Effector memory CD4-positive, alpha-beta T cell (primary cell): ENCODE results near the gene CEP83.
"Not testable (repeated sequence)": the region's sequence is repeated elsewhere in the genome, so short reads cannot be mapped to it uniquely, and the experiment has no call there.

ENCODE experiments used
- DNase-seq, 3 donors: peaks; one replicate each; pipeline ENCODE4 v3.0.0-alpha.2; 2020
- H3K27ac ChIP-seq: 2 replicates; pipeline ENCODE4 v1.7.0; 2013; ENCODE audit warnings: mild to moderate bottlenecking, low read length, moderate library complexity; ENCODE audit not compliant: insufficient read depth, poor library complexity, severe bottlenecking
- H3K27me3 ChIP-seq: replicated peaks from 2 replicates; pipeline ENCODE4 v1.7.0; 2013; ENCODE audit warnings: mild to moderate bottlenecking, low read length; ENCODE audit not compliant: insufficient read depth, control insufficient read depth, poor library complexity, severe bottlenecking
- H3K36me3 ChIP-seq: 2 replicates; pipeline ENCODE4 v1.7.0; 2013; ENCODE audit warnings: mild to moderate bottlenecking, low read length, moderate library complexity; ENCODE audit not compliant: control insufficient read depth, insufficient read depth
- H3K4me1 ChIP-seq: 2 replicates; pipeline ENCODE4 v1.7.0; 2013; ENCODE audit warnings: low read length, mild to moderate bottlenecking; ENCODE audit not compliant: control insufficient read depth, insufficient read depth, poor library complexity, severe bottlenecking
- H3K4me3 ChIP-seq: 2 replicates; pipeline ENCODE4 v1.7.0; 2013; ENCODE audit warnings: low read length, low read depth, mild to moderate bottlenecking; ENCODE audit not compliant: insufficient read depth, poor library complexity, severe bottlenecking
- H3K9me3 ChIP-seq: 2 replicates; pipeline ENCODE4 v1.7.0; 2013; ENCODE audit warnings: mild to moderate bottlenecking, low read length, moderate library complexity; ENCODE audit not compliant: control insufficient read depth

The CEP83 gene

GRCh38 chr12:94320109-94320508 lies 139.6 kb downstream of the CEP83 start:
- Histone ChIP-seq H3K27me3 (no peaks in the 10 kb centered on the region), H3K27ac (no peak overlapping the region), H3K9me3 (peaks cover 10% of the 10 kb centered on the region), H3K4me3 (no peak overlapping the region), H3K4me1 (no peaks in the 10 kb centered on the region), H3K36me3 (no peaks in the 10 kb centered on the region)
- no peak for DNase-seq

DNA sequence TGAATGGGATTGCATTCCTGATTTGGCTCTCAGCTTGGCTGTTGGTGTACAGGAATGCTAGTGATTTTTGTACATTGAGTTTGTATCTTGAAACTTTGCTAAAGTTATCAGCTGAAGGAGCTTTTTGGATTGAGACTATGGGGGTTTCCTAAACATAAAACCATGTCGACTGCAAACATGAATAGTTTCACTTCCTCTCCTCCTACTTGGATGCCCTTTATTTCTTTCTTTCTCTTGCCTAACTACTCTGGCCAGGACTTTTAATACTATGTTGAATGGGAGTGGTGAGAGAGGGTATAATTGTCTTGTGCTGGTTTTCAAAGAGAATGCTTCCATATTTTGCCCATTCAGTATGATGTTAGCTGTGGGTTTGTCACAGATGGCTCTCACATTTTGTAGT lies 141.5 kb downstream of the CEP83 start:
- H3K4me1 ChIP-seq, result no peaks in the 10 kb centered on the region
- no peaks in the 10 kb centered on the region for H3K36me3 ChIP-seq
- no peak overlapping the region for H3K4me3 ChIP-seq
- no peaks in the 10 kb centered on the region for H3K27me3 ChIP-seq
- peaks cover 10% of the 10 kb centered on the region for H3K9me3 ChIP-seq
- no peak overlapping the region for H3K27ac ChIP-seq
- no peak for DNase-seq

GRCh38 chr12:94316600-94316999 lies 143.1 kb downstream of the CEP83 start:
- H3K27me3 ChIP-seq, H3K36me3 ChIP-seq, H3K27ac ChIP-seq, DNase-seq, H3K4me3 ChIP-seq, H3K9me3 ChIP-seq, H3K4me1 ChIP-seq: not testable (repeated sequence)

GRCh38 chr12:94312378-94312777 lies 147.3 kb downstream of the CEP83 start:
- Histone ChIP-seq H3K27ac (no peak overlapping the region), H3K36me3 (no peaks in the 10 kb centered on the region), H3K4me3 (no peak overlapping the region), H3K27me3 (no peaks in the 10 kb centered on the region), H3K9me3 (no peaks in the 10 kb centered on the region), H3K4me1 (no peaks in the 10 kb centered on the region)
- no peak for DNase-seq

- H3K36me3 ChIP-seq, result peaks cover 5% of the 10 kb centered on the region
- H3K27me3 ChIP-seq, result no peaks in the 10 kb centered on the region
- no peak overlapping the region for H3K27ac ChIP-seq
- H3K4me3 ChIP-seq, result no peak overlapping the region
- H3K9me3 ChIP-seq, result no peaks in the 10 kb centered on the region
- DNase-seq, result no peak
- no peaks in the 10 kb centered on the region for H3K4me1 ChIP-seq
These were observed 150.3 kb downstream of the CEP83 start for GRCh38 chr12:94309373-94309772.

GRCh38 chr12:94308612-94309011 lies 151.1 kb downstream of the CEP83 start:
- no peaks in the 10 kb centered on the region for H3K27me3 ChIP-seq
- no peak overlapping the region for H3K27ac ChIP-seq
- DNase-seq, result no peak
- H3K4me1 ChIP-seq, result no peaks in the 10 kb centered on the region
- no peak overlapping the region for H3K4me3 ChIP-seq
- H3K9me3 ChIP-seq, result no peaks in the 10 kb centered on the region
- peaks cover 9% of the 10 kb centered on the region for H3K36me3 ChIP-seq

DNA sequence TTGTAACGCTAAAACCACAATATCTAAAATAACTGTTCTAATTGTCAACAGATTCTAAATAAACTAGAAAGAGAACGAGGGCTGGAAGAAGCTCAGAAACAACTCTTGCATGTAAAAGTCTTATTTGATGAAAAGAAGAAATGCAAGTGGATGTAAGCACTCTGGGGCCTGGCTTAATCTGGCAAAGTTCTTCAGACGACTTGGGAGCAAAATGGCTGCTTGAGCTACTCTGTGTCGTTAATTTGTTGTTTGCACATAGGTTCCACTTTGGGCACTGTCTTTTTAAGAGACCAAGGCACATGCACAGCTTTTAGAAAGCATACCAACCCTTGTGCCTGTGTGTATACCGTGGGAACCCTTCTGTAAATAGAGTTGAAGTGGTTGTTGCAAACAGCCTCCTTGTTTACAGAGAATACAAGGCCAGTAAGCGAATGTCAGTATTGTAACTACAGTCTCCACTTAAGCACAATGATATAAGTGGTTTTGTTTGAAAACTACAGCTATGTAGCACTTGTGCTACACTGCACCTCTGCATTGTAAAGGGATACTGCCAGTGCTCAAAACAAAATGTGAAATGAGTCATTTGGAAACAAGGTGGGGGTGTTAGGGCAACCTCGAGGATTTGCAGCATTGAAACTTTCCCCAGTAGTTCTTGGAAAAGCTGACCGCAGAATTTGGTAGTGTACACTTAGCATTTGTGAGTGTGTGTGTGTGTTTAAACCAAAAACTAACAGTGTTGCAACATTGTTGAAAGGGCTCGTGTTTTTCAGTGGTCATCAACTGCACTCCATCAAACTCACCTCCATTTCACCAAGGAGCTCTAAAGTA lies 154.3 kb downstream of the CEP83 start:
- H3K9me3 ChIP-seq, result no peaks in the 10 kb centered on the region
- no peak for DNase-seq
- H3K36me3 ChIP-seq, result peaks cover 33% of the 10 kb centered on the region
- H3K27me3 ChIP-seq, result no peaks in the 10 kb centered on the region
- H3K27ac ChIP-seq, result no peak overlapping the region
- no peaks in the 10 kb centered on the region for H3K4me1 ChIP-seq
- H3K4me3 ChIP-seq, result no peak overlapping the region

DNA sequence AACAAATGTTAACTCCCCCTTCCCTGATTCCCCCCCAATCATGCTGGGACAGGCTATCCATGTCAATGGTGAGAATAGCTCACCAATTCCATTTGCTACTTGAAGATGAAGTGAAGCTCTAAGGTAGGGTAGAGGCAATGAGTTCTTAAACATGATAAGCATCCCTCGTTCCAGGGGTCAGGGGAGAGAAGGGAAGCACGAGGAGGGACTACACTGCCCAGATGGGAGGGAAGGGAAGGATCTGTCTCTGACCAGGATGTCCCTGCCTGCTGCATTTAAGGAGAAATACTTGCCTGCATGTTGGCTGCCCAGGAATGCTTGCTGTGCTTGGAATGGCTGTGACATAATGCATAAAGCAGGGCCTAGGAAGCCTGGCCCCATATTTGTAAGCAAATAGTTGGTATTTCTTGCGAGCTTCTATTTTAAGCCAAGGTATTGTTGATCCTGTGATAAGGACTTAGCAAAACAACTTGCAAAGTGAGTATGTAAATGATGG lies 155.1 kb downstream of the CEP83 start:
- DNase-seq, result no peak
- Histone ChIP-seq H3K27me3 (no peaks in the 10 kb centered on the region), H3K4me1 (no peaks in the 10 kb centered on the region), H3K4me3 (no peak overlapping the region), H3K27ac (no peak overlapping the region), H3K36me3 (peaks cover 40% of the 10 kb centered on the region), H3K9me3 (no peaks in the 10 kb centered on the region)

GRCh38 chr12:94304012-94304411 lies 155.7 kb downstream of the CEP83 start:
- DNase-seq, result no peak
- Histone ChIP-seq H3K4me1 (no peaks in the 10 kb centered on the region), H3K27ac (no peak overlapping the region), H3K27me3 (no peaks in the 10 kb centered on the region), H3K4me3 (no peak overlapping the region), H3K36me3 (peaks cover 44% of the 10 kb centered on the region), H3K9me3 (no peaks in the 10 kb centered on the region)

DNA sequence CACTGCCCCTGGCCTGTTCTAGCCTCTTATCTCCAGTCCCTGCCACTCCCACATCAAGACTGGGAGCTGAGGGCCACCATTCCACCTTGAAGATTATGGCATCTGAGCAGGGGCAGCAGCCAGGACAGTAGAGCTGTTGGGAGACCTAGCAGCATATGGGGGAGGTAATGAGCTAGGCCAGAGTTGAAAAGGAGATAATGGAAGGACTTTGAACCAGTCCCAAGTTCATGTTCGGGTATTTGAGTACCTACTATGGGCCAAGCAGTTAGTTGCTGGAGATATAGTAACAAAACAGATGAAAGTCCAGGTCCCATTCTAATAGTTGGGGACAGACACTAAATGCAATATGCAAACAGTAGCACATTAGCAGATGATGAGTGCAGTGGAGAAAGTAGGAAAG lies 159.8 kb downstream of the CEP83 start:
- no peak for DNase-seq
- Histone ChIP-seq H3K4me1 (no peaks in the 10 kb centered on the region), H3K27me3 (no peaks in the 10 kb centered on the region), H3K36me3 (peaks cover 60% of the 10 kb centered on the region), H3K4me3 (no peak overlapping the region), H3K27ac (no peak overlapping the region), H3K9me3 (no peaks in the 10 kb centered on the region)
